Forelimb muscle (tissue), 1 donor: ENCODE data around the gene HOXD3. TPM values are rescaled to one million over a fixed set of nuclear protein-coding genes. Genes with fewer than 3 reads are reported as not detected.

ENCODE experiments used
- DNase-seq: peaks from one replicate; pipeline ENCODE4 v3.0.0-alpha.2; 2013; ENCODE audit warnings: low read depth
- polyA plus RNA-seq: library from polyadenylated mRNA; unstranded; fragments of 120-200 nt; gene quantifications from one replicate; pipeline ENCODE4 v1.2.1, GENCODE V29; 2013; ENCODE audit not compliant: insufficient read length

HOXD3 gene
- polyA plus RNA-seq, 1 donor: 3.3 TPM

DNA sequence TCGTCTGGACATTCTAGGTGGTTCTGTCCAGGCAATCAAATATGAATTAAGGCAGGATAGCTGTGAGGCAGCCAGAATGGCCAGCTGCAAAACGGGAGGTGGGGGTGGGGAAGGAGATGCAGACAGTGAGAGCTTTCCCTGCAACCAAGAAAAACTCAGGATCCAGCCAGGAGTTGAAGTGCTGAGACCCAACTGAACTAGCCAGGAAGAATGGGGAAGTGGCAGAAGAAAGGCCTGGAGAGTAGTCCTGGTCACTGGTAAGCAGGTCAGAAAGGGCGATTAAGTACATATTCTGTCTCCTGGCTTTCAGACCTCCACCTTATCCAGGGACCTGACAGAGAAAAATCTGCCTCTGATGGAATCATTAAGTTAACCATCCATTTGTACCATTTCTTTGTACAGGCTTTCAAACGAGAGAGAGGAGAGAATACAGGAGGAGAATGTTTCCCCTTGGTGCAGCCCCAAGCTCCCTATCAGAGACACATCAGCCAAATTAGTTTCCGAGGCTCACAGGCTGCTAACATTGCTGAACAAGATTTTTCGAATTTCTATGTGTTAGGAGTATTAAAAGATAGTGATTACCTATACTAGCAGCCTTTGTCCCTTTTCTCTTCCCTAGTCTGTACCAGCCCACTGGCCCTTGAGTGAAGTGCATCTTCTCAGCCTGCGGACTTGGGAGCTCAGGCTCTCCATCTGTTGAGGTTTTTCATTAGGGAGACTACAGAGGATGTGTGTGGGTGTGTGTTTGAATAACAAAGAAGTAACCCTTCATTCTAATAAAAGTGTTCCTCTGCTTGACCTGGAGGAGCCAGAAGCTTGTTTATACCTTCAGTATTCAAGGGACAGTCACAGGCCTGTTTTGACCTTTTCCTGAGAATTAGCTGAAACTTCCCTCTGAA is 18.9 kb downstream of the HOXD3 start:
- DNase-seq: no peak

DNA sequence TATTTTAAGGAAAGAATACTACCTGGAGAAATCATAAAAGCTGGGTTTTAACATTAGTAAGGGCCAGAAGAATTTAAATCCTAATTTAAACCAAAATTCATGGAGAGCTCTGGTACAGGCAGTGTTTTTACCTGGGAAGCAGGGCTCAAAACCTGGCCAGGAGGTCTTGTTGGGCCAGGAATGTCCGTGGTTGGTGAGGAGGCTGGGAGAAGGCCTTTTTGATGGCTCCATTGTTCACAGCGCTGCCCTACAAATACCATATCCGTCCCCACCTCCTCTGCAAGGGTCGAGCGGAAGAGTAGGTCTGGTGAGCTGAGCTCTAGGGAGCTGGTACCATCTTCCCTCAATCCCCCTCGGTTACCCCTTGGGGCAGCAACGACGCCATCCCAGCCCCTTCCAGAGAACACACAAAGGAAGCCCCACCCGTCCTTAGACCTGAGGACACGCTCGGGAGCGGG is 20.5 kb downstream of the HOXD3 start:
- DNase-seq: no peak

DNA sequence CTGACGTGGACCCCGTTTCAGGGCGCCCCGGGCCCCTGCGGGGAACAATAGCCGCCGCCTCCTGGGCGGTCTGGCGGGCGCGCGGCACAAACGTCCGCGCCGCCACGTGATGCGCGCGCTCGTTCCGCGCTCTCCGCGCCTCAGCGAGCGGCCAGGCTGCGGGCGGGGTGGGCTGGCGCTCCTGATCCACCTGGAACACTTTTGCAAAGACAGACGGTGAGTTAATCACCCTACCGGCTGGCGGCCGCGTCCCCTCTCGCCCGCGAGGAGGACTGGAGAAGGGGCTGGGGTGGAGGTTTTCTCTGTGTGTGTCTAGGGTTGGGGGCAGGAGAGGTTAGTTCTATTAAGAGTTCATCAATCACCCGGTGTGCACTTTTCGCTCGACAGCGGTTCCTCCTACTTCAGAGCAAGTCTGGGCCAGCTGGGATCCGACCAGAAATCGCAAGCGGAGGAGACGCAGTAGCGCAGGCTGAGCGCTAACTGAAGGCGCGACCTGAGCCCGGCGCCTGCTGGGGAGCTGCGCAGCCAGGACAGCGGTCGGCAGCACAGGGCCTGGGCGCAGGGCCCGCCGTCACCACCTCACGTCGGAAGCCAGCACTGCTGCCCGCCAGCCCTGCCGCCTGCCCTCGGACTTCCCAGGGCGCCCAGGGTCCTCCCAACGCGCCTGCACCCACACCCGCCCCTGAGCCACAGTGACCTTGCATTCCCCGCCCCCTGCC is 21.1 kb downstream of the HOXD3 start:
- DNase-seq: no peak

DNA sequence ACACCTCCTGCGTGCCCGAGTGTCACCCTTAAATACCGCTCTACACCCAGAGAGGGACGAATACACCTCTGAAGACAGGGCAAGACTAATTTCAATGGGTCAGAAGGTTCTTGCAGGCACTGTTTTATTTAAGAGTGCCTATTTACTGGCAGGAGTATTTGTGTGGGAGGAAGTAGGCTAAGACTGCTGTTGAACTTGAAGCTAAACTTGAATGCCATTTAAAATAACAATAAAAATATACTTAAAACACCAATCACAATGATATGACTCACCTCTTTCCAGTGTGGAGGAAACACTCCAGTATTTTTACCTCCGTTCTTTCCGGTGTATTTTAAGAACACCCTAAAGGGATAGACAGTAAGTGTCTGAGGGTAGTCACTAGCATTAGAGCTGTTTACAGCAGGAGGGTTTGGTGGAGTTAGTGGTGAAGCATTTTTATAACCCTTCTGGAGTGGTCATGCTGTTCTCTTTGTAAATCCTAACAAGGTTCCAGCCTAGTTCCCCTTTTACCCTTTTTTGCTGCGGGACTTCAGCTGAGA is 21.7 kb downstream of the HOXD3 start:
- no peak for DNase-seq

DNA sequence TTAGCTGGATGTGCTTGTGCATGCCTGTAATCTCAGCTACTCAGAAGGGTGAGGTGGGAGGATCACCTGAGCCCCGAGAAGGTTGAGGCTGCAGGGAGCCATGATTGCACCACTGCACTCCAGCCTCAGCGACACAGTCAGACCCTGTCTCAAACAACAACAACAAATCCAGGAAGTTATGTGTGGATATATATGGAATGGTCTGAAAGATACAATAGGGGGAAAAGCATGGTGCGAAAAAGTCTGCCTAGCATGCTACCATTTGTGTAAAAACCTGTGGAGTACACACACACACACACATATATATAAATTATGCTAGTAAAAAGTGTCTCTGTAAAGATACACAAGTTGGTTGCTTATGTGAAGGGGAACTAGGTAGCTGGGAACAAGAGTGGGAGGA is 24.4 kb downstream of the HOXD3 start:
- DNase-seq: no peak

DNA sequence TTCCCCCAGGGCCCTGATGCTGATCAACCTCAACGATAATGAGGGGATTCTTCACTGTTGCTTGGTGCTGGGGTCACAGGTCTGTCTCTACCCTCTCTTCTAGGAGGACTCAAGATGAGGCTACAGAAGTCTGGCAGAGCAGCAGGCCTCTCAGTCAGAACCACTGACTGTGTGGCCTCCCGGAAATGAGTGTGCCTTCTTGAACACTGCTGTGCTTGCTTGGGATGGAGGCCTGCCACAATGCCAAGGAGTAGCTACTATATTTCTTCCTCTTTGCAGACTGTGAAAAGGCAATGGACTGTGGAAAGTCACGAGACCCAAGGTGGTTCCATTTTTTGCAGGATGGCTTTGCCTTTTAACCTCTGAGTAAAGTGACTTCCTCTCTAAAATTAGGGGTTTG is 25.6 kb downstream of the HOXD3 start:
- no peak for DNase-seq

DNA sequence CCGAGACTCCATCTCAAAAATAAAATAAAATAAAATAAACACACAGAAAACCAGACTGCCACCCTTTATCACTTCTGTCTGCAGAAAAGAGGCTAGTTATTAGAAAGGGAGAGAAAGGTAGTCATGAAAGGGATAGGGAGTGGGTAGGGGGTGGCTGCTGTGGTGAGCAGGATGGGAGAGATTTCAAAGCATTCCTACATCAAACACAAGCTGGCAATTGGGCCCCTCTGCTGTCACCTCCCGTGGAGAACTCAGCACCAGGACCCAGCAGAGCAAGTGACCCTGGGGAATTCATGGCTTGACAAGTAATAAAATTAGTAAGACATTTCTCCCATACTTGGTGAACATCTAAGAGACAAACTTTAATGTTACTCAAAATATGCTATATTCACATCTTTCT is 27.6 kb downstream of the HOXD3 start:
- no peak for DNase-seq

DNA sequence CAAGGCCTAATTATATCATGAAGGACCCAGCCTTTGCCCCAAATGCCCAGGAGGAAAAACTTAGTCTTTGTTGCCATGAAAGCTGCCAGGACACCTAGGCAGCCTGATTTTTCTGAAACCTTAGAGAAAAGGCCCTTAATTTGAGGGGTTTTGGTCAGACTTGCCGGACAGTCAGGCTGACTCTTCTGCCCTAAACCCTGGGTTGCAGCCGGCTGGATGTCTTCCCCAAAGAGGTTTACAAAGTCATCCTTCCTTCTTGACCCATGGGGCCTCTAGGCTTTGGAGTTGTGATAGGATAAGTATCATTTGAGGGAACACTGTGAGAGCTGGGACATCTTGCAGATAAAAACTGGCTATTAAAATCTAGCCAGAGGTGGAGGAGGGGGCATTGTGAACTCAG is 28.9 kb downstream of the HOXD3 start:
- DNase-seq: no peak

DNA sequence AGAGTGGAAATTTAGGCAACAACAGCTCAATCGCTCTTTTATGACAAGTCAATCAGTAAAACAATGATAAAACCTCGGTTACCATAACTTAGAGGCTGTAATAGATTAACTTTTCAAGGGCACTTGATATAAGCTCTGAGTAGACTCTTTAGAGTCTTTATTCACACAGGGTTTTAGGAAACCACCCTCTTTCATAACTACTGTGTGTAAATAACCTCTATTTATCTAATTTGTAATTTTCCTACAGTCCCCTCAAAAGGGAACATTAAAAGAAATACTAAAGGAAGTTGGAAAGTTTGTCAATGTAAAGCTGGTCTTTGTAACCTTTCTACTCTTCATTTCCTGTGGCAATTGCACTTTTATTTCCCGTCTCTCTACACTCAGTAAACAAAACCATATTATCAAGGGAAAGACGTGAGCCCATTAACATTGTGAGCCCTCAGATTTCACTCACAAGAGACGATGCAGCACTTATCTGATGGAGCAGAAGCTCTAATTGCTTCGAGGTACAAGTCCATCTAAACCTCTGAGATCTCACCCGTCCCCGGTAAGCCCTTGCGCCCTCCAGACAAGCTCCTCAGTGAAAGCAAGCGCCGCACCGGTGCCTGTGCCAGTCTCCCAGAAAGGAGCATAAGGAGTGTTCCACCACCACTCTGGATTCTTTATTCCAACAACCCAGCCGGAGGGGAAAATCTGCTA is 30.2 kb downstream of the HOXD3 start:
- no peak for DNase-seq

DNA sequence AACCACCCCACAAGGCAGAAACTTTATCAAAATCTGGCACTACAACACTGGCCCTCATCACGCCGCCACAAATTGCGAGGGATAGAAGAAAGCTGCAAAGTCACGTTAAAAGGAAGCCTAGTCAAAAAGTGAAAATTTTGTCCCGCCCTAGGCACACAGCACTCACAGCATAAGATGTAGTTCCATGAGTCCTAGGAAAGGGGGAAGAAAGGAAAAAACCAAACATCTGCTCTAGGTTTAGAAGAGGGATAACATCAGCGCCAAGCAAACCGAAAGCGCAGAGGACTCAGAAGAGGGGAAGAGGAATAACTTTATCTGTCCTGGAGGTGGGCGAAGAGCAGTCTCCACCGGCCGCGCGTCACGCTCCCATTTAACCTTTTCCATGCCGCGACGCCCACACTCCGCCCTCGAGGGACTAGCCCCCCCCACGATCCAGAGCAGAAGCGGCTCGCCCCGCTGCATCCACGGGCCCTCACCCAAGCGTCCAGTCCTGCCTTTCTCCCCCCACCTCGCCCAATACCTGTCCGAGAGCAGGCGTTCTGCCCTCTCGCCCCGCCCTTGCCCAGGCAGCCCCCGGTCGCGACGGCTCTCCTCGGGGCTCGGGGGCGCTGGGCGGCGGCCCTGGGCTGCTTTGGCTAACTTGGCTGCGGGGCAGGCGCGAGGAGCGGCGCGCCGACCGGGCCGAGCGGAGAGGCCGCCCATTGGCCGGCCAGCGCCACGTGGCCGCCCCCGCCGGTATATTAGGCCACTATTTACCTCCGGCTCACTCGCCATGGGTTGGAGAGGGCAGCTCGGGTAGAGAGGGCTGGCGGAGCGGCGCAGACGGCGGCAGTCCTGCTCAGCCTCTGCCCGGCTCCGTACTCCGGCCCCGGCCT is 31.0 kb downstream of the HOXD3 start, which contains the start of gene HOXD1:
TSS of gene HOXD1 (plus strand) at position 770 of the 875 bp plus-strand sequence. CDS start 134 bp downstream, outside the sequence.
- DNase-seq: no peak

DNA sequence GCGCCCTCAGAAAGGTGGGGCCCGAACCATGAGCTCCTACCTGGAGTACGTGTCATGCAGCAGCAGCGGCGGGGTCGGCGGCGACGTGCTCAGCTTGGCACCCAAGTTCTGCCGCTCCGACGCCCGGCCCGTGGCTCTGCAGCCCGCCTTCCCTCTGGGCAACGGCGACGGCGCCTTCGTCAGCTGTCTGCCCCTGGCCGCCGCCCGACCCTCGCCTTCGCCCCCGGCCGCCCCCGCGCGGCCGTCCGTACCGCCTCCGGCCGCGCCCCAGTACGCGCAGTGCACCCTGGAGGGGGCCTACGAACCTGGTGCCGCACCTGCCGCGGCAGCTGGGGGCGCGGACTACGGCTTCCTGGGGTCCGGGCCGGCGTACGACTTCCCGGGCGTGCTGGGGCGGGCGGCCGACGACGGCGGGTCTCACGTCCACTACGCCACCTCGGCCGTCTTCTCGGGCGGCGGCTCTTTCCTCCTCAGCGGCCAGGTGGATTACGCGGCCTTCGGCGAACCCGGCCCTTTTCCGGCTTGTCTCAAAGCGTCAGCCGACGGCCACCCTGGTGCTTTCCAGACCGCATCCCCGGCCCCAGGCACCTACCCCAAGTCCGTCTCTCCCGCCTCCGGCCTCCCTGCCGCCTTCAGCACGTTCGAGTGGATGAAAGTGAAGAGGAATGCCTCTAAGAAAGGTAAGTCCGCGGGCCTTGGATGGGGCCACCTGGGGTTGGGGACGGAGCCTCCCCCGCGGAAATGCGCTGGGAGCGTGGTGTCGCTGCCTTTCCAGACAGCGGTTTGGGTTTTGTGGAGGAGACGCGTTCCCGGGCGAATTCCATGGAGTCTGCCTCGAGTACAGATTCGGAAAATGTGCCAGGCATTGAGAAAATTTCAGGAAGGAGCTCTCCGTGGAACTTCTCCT is 31.9 kb downstream of the HOXD3 start:
- DNase-seq: no peak

DNA sequence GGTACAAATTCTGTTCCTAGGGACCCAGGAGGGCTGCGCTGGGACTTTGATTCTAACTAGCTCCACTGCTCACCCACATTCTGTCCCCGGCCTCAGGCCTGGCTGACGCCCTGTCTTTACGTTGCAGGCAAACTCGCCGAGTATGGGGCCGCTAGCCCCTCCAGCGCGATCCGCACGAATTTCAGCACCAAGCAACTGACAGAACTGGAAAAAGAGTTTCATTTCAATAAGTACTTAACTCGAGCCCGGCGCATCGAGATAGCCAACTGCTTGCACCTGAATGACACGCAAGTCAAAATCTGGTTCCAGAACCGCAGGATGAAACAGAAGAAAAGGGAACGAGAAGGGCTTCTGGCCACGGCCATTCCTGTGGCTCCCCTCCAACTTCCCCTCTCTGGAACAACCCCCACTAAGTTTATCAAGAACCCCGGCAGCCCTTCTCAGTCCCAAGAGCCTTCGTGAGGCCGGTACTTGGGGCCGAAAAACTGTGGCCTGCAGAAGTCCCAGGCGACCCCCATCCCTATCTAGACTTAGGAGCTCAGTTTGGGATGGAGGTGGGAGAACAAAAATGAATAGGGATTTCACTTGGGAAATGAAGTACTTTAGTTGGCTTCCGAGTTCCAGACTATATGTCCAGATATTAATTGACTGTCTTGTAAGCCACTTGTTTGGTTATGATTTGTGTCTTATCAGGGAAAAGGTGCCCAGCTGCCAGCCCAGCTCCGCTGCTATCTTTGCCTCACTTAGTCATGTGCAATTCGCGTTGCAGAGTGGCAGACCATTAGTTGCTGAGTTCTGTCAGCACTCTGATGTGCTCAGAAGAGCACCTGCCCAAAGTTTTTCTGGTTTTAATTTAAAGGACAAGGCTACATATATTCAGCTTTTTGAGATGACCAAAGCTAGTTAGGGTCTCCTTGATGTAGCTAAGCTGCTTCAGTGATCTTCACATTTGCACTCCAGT is 32.9 kb downstream of the HOXD3 start:
- DNase-seq: no peak

DNA sequence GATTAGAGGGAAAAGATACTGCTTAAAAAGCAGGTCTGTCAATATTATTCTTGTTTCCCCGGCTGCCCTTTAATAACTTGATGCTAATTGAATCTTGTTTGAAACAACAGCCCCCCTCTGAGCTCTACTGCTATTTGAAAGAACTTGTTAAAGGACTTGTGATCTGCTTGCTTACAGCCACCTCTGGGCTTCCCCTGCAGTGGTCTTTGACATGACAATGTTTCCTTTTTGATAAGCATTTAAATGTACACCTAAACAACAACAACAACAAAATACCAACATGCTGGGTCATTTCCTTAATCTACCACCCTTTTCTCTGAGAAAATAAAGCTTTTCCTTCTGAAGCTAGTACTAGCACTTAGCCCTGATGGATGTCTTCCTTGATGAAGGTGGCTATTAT is 35.2 kb downstream of the HOXD3 start:
- DNase-seq: no peak

DNA sequence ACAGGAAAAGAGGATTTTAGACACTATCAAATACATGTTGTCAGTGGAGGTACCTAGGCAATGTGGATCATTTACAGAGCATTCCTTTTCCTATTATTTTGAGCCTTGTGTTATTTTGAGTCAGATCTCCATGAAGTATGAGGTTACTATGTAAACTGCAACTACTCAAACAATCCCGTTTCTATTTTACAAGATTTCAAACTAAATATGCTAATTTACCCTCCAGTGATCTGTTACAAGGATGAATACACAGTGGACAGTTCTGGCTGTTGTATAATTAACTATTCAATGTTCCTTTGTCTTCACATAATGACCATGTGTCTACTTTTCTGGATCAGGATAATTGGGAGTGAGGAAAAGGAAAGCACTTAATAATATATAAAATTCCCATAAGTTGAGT is 35.9 kb downstream of the HOXD3 start:
- DNase-seq: no peak

DNA sequence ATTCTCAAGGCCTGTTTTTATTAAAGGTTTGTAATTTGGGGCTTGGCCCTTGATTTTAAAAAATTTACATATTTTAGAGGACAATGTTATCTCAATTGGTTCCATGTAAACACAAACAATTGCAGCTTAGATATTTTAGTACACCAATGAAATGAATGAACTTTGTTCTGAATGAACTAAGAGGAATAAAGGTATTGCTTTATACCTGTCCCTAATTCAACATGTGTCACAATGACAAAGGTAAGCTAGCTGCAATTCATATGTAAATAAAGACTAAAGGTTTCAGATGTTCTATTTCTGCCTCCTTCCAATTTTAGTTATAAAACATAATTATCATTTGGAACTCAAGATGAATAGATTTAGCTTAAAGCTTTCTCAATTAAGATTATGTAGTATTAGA is 42.8 kb downstream of the HOXD3 start:
- no peak for DNase-seq

DNA sequence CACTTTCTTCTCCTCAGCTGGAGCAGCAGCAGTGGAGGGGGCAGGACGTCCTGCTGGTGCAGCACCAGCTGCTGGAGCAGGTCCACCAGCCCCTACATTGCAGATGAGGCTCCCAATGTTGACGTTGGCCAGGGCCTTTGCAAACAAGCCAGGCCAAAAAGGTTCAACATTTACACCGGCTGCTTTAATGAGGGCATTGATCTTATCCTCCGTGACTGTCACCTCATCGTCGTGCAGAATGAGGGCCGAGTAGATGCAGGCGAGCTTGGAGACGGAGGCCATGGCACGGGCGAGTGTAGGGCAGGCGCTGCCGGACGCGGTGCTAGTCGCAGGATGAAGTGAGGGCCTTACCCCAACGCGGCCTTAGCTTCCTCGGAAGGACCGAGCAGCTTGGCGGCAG is 43.9 kb downstream of the HOXD3 start:
- no peak for DNase-seq

DNA sequence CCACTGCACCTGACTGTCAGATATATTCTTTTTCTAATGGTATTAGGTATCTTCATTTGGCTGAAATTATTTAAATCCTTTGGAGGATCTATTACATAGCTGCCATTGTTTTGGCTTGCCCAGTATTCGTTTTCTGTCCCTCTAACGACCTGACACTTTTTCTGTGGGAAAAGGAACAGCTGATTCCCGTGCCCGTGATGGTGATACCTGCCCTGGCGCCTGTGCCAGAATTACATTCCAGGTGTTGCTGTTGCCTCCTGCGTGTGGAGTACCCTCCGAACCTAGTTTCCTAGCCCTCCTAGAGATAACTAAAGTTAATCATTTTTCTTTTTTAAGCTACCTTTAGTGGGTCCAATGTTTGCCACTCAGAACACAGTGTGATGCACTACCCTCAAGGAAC is 45.4 kb downstream of the HOXD3 start:
- no peak for DNase-seq

DNA sequence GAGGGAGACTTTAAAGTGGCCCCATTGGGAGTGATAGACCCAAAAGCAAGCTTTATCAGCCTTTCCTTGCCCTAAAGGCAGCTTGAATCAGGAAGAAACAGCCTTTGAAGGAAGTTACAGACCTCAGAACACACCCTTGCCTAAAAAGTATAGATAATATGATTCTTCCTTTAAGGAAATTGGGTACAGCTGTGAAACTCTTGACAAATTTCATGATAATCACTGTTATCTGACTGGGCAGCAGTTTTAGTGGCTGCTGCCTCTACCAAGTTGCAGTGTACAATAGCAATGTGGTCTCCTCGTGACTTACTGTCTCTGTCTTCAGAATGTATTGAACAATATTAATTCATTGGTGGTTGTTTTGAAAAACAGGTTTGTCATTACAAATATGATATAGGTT is 48.0 kb downstream of the HOXD3 start:
- no peak for DNase-seq

DNA sequence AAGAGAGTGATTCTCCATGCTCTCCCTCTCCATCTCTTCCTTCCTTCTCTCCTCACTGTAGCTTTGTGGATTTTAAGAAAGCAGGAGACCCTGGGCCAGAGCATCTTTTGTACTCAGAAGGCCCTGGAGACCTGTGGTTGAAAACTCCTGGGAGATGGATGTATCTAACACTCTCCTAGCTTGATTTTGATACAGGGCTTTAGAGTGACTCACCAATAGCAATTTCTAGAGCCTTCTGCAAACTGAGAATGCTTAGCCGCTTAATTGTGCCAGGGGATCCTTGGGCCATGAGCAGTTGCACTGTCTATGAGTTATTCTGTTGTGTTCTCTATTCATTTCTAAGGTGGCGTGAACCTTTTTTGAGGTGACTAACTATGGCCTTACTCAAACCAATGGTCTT is 49.0 kb downstream of the HOXD3 start:
- no peak for DNase-seq
